Heart right ventricle (tissue), 16 donors: ENCODE data around the gene AKAP6. TPM values are rescaled to one million over a fixed set of nuclear protein-coding genes. Genes with fewer than 3 reads are reported as not detected.

Experiments used
- ATAC-seq, 8 donors: fragments of 200-7000 bp; cut with Tn5 transposase; one replicate each; pipeline ENCODE4 v1.9.1; 2020; ENCODE audit warnings: mild to moderate bottlenecking in 8 of 8, moderate library complexity in 8 of 8, moderate number of reproducible peaks in 1 of 8
- DNase-seq, 2 donors: peaks; one replicate each; pipeline ENCODE4 v3.0.0-alpha.2; 2020
- H3K27ac ChIP-seq, 10 donors: fragments of 200-600 bp; sonication (generic) in 2 of 10; one replicate each; pipeline versions ENCODE4 v1.5.0 to v1.8.0; 2020 to 2022; ENCODE audit warnings: mild to moderate bottlenecking in 3 of 10
- H3K27me3 ChIP-seq, 7 donors: fragments of 200-600 bp; one replicate each; pipeline ENCODE4 v1.8.0; 2021 to 2022; ENCODE audit warnings: mild to moderate bottlenecking in 2 of 7
- H3K36me3 ChIP-seq, 9 donors: fragments of 200-600 bp; sonication (generic) in 1 of 9; one replicate each; pipeline versions ENCODE4 v1.5.0 to v1.8.0; 2020 to 2022; ENCODE audit warnings: mild to moderate bottlenecking in 2 of 9
- H3K4me1 ChIP-seq, 9 donors: fragments of 200-600 bp; sonication (generic) in 1 of 9; one replicate each; pipeline versions ENCODE4 v1.5.0 to v1.8.0; 2020 to 2022; ENCODE audit warnings: mild to moderate bottlenecking in 4 of 9
- H3K4me3 ChIP-seq, 10 donors: fragments of 200-600 bp; sonication (generic) in 2 of 10; one replicate each; pipeline versions ENCODE4 v1.5.0 to v1.8.0; 2020 to 2022; ENCODE audit warnings: mild to moderate bottlenecking in 7 of 10, moderate library complexity in 2 of 10
- H3K9me3 ChIP-seq, 11 donors: fragments of 200-600 bp in 10 of 11; sonication (generic) in 2 of 11; one replicate each; pipeline versions ENCODE4 v1.5.0 to v1.8.0; 2013 to 2022; ENCODE audit warnings: mild to moderate bottlenecking in 2 of 11, control low read depth in 1 of 11, moderate library complexity in 1 of 11
- WGBS, 2 donors: extraction: QIAGEN DNeasy Blood & Tissue Kit; methylation state at CpG; one replicate each; pipeline ENCODE4 v1.1.7; 2013; ENCODE audit warnings: inconsistent platforms in 1 of 2; 5-methylcytosine and 5-hydroxymethylcytosine counted together
- intact Hi-C, 10 donors: fragments of 100-400 bp; cut with DNase I; formaldehyde crosslinking; loops; one replicate each; pipeline versions ENCODE4 v1.11.1 to v1.14.2; 2022
- polyA plus RNA-seq, 2 donors: library from polyadenylated mRNA; stranded (reverse); fragments of 200-250 nt; gene quantifications; one replicate each; pipeline ENCODE4 v1.2.3, GENCODE V29; 2013
- total RNA-seq, 10 donors: library from RNA; stranded (reverse); fragmentation: NEBNext Ultra II Directional in 3 of 10; extraction: Animal tissue kit (Norgen Biotek cat#: 25700) in 3 of 10; gene quantifications; one replicate each; pipeline versions ENCODE4 v1.2.1 to v1.2.4, GENCODE V29; 2021 to 2023
- TF ChIP-seq, protein P1 (sequence below), 9 donors: fragments of 200-600 bp; sonication (generic) in 2 of 9; IDR thresholded peaks; one replicate each; pipeline versions ENCODE4 v1.5.0 to v1.8.0; 2021 to 2022; ENCODE audit warnings: antibody characterized with exemption in 9 of 9, mild to moderate bottlenecking in 5 of 9, moderate library complexity in 1 of 9
- donor health status: Arrhythmogenic right ventricular cardiomyopathy.
- donor health status: ischemic (EF 13 %, LVEDD 7.1; RV severe dilation, severe dysfunction).
- donor health status: healthy with polysubstance abuse.
- donor health status: DM: no; HTN: yes; CAD: no.
- donor health status: DM: no; HTN: no; CAD: no.
- donor health status: ischemic (EF 25% LVEDD 6.9; RV normal size, moderate dysfunction).
- donor health status: ischemic (EF 25% LVEDD 5.7; RV mildly dilated, moderate dysfunction).
- donor health status: healthy.
- donor health status: DM: yes; HTN: yes; CAD: no.
- donor health status: Ischemic cardiomyopathy.
- donor health status: ischemic (EF 35%, LVEDD 5.7; RV mildly dilated, moderate dysfunction).
- donor health status: nonischemic (EF 11% LVEDD 7.7; RV severe dilation, severe dysfunction).
- donor health status: DM: yes; HTN: yes; CAD: no.
- donor health status: PGD.
- donor health status: ischemic (EF 29% LVEDD 5.4; RV normal size, mild dysfunction).
- donor health status: nonischemic (EF 23%, LVEDD 6.1; RV moderate dilation, normal function).

Gene AKAP6
- total and polyA plus RNA-seq, 12 donors = 13.5 to 332 (median 229) TPM

DNA sequence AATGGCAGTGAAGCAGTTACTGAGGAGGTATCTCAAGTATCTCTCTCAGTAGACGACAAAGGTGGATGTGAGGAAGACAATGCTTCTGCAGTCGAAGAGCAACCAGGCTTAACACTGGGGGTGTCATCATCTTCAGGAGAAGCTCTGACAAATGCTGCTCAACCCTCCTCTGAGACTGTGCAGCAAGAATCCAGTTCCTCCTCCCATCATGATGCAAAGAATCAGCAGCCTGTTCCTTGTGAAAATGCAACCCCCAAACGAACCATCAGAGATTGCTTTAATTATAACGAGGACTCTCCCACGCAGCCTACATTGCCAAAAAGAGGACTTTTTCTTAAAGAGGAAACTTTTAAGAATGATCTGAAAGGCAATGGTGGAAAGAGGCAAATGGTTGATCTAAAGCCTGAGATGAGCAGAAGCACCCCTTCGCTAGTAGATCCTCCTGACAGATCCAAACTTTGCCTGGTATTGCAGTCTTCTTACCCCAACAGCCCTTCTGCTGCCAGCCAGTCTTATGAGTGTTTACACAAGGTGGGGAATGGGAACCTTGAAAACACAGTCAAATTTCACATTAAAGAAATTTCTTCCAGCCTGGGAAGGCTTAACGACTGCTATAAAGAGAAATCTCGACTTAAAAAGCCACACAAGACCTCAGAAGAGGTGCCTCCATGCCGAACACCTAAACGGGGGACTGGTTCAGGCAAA, 216.6 kb downstream of the AKAP6 start:
- intact Hi-C loops = no loop called here

DNA sequence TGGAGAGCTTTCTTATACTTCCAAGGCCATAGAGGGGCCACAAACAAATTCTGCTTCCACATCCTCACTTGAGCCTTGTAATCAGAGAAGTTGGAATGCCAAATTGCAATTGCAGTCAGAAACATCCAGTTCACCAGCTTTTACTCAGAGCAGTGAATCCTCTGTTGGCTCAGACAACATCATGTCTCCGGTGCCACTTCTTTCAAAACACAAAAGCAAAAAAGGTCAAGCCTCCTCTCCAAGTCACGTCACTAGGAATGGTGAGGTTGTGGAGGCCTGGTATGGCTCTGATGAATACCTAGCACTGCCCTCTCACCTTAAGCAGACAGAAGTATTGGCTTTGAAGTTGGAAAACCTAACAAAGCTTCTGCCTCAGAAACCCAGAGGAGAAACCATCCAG, 217.1 kb downstream of the AKAP6 start:
- ATAC-seq (no peak), DNase-seq (no peak)
- WGBS, 2 donors = 61 to 62% methylated on average over 2 of the region's 2 CpGs
- peaks cover 0 to 25% (median 0%) of the 10 kb centered on the region in 9 donors for H3K36me3 ChIP-seq
- H3K9me3 ChIP-seq = no peaks in the 10 kb centered on the region
- no peaks in the 10 kb centered on the region for H3K27me3 ChIP-seq
- peaks cover 4 to 76% (median 31%) of the 10 kb centered on the region in 9 donors for H3K4me1 ChIP-seq
- no peak overlapping the region for H3K4me3 ChIP-seq
- H3K27ac ChIP-seq = peak overlapping the region in 2 of 10 donors; percentile 3 to 32
- TF ChIP-seq, protein P1, sequence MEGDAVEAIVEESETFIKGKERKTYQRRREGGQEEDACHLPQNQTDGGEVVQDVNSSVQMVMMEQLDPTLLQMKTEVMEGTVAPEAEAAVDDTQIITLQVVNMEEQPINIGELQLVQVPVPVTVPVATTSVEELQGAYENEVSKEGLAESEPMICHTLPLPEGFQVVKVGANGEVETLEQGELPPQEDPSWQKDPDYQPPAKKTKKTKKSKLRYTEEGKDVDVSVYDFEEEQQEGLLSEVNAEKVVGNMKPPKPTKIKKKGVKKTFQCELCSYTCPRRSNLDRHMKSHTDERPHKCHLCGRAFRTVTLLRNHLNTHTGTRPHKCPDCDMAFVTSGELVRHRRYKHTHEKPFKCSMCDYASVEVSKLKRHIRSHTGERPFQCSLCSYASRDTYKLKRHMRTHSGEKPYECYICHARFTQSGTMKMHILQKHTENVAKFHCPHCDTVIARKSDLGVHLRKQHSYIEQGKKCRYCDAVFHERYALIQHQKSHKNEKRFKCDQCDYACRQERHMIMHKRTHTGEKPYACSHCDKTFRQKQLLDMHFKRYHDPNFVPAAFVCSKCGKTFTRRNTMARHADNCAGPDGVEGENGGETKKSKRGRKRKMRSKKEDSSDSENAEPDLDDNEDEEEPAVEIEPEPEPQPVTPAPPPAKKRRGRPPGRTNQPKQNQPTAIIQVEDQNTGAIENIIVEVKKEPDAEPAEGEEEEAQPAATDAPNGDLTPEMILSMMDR (IDR thresholded peaks at IDR 0.05) = no peak
- intact Hi-C loops = no loop called here

More for the DNA sequence above, 216.6 kb downstream of the AKAP6 start:
- Histone ChIP-seq H3K9me3 (no peaks in the 10 kb centered on the region), H3K27me3 (no peaks in the 10 kb centered on the region), H3K36me3 (peaks cover 0 to 25% (median 0%) of the 10 kb centered on the region in 9 donors), H3K4me3 (no peak overlapping the region), H3K4me1 (peaks cover 4 to 71% (median 29%) of the 10 kb centered on the region in 9 donors), H3K27ac (peak overlapping the region in 1 of 10 donors; percentile 32)
- TF ChIP-seq, protein P1 (IDR thresholded peaks at IDR 0.05) = no peak
- WGBS, 2 donors = 52 to 65% methylated on average over 10 of the region's 10 CpGs
- no peak for DNase-seq
- peak in 1 of 8 donors; percentile 11 for ATAC-seq

DNA sequence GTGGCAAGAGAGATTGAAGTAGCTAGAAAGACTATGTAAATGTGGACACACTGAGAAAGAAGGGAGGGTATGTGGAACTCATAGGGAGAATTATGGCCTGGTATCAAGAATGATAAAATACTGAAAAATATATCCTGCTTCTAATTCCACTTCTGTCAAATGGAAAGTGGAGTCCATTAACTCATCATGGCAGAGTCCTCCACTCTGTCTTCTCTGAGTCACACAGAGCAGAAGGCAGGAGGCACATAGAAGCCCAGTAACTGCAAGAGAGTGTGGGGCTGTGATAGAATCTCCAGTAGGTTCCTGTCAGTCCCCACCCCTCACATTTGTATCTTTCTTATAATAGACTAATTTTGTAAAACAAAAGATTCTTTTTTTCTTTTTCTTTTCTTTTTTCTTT, 223.7 kb downstream of the AKAP6 start:
- Histone ChIP-seq H3K36me3 (peaks cover 0 to 6% (median 0%) of the 10 kb centered on the region in 9 donors), H3K9me3 (no peaks in the 10 kb centered on the region), H3K4me3 (no peak overlapping the region), H3K27me3 (no peaks in the 10 kb centered on the region), H3K4me1 (peaks cover 0 to 28% (median 9%) of the 10 kb centered on the region in 9 donors), H3K27ac (no peak overlapping the region)
- TF ChIP-seq, protein P1 (IDR thresholded peaks at IDR 0.05) = no peak
- DNase-seq (no peak), ATAC-seq (peak in 2 of 8 donors; percentile 38 to 41)
- intact Hi-C loops = loop anchor here in 2 of 10 donors (10.0 kb wide), 3 partner anchors 78 to 478 kb away; partner anchors contain the start of gene ARHGAP5 (in 1 of the 2)

DNA sequence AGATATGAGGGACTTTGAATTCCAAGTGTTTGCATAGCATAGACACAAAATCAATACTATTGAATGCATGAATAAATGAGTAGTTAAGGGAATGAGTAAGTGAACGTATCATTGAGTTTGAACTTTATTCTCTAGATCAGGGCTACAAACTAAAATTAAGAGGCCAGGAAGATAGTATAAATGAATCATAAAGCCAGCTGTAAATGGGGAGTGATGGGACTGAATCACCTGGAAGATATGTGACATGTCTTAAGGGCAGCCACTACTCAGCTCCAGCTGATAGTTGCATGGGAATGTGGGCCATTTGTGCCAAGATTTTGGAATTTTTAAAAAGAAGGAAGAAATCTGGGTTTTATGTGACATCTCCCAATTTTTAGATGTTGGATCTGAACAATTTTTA, 229.9 kb downstream of the AKAP6 start:
- peak overlapping the region in 2 of 10 donors; percentile 43 to 51 for H3K27ac ChIP-seq
- intact Hi-C loops = loop anchor here in 3 of 10 donors (5.0 to 10.0 kb wide), 4 partner anchors 84 to 484 kb away; partner anchors contain the start of gene ARHGAP5 (in 1 of the 3)
- peaks cover 0 to 4% (median 0%) of the 10 kb centered on the region in 9 donors for H3K36me3 ChIP-seq
- TF ChIP-seq, protein P1 (IDR thresholded peaks at IDR 0.05) = no peak
- WGBS, 2 donors = 69 to 73% methylated on average over 1 of the region's 1 CpG
- H3K27me3 ChIP-seq = no peaks in the 10 kb centered on the region
- peaks cover 0 to 36% (median 16%) of the 10 kb centered on the region in 9 donors for H3K4me1 ChIP-seq
- no peaks in the 10 kb centered on the region for H3K9me3 ChIP-seq
- H3K4me3 ChIP-seq = no peak overlapping the region
- DNase-seq (no peak), ATAC-seq (no peak)
